Measurements from ENCODE around the gene RFX7. TPM values are rescaled to one million over a fixed set of nuclear protein-coding genes. Genes with fewer than 3 reads are reported as not detected.

Gene RFX7
- total RNA-seq, 1 experiment from 2014 or later, result 18.1 TPM

DNA sequence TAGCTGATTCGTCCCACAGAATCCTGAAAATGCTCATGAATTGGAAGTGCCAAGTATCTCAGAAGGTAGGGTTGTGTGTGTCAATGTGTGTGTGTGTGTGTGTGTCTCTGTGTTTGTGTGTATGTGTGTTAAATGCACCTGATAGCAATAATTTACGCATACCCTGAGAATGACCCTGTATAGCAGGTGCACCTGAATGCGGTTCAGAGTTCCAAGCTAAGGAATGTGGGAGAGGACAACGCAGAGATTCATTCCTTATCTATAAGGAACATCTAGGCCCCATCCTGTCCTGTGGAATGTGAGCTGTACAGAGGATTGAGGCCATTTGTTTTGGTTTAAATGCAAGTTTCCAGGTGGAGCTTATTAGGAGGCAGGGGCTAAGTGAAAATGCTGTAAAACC, 201.2 kb downstream of the RFX7 start:
- Histone ChIP-seq H3K27me3 (ENCODE audit: insufficient read depth, low read length) (no peaks in the 10 kb centered on the region), H4K20me1 (ENCODE audit: insufficient read depth) (no peaks in the 10 kb centered on the region), H3K36me3 (ENCODE audit: control insufficient read depth in 1 of 2, insufficient read depth in 2 of 2, low read length in 2 of 2) (no peaks in the 10 kb centered on the region), H3K9me2 (ENCODE audit: insufficient read depth) (no peaks in the 10 kb centered on the region), H3K4me2 (ENCODE audit: low read length) (no peak overlapping the region), H3K4me1 (ENCODE audit: control insufficient read depth in 1 of 2, insufficient read depth in 2 of 2, low read length in 2 of 2) (peaks cover 18 to 23% of the 10 kb centered on the region in 2 experiments), H2AFZ (ENCODE audit: low read depth, low read length, poor library complexity, severe bottlenecking) (no peak overlapping the region), H3K9ac (ENCODE audit: low read length) (no peak overlapping the region), H3K9me3 (ENCODE audit: control insufficient read depth in 1 of 2, insufficient read depth in 1 of 2, low read depth in 1 of 2, low read length in 2 of 2) (no peaks in the 10 kb centered on the region), H3K27ac (ENCODE audit: low read depth, low read length) (no peak overlapping the region), H3K4me3 (replicated peaks in 1 of 2; ENCODE audit: low read depth in 1 of 2, low read length in 2 of 2) (no peak overlapping the region), H3K79me2 (ENCODE audit: insufficient read depth, low read length) (no peaks in the 10 kb centered on the region)
- ATAC-seq (no peak), DNase-seq (ENCODE audit: low read depth, low spot score) (no peak)
- no peak for TF ChIP-seq YY1 (IDR thresholded peaks at IDR 0.05; ENCODE audit: extremely low read depth, insufficient replicate concordance, low read depth, low read length)
- no peak for TF ChIP-seq SIN3A (IDR thresholded peaks at IDR 0.05; ENCODE audit: low read depth)
- no peak for TF ChIP-seq JUND (IDR thresholded peaks at IDR 0.05)
- TF ChIP-seq POLR2AphosphoS5 (IDR thresholded peaks at IDR 0.05; ENCODE audit: low read depth, low read length), result no peak
- no peak for TF ChIP-seq ZFX (IDR thresholded peaks at IDR 0.05)
- no peak for TF ChIP-seq TCF7L2 (IDR thresholded peaks at IDR 0.05; ENCODE audit: borderline replicate concordance, extremely low read depth, insufficient read depth, insufficient read length)
- no peak for TF ChIP-seq CBX3 (IDR thresholded peaks at IDR 0.05; ENCODE audit: low read depth)
- TF ChIP-seq, protein P1, sequence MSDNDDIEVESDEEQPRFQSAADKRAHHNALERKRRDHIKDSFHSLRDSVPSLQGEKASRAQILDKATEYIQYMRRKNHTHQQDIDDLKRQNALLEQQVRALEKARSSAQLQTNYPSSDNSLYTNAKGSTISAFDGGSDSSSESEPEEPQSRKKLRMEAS (IDR thresholded peaks at IDR 0.05), result no peak
- TF ChIP-seq POLR2A (IDR thresholded peaks at IDR 0.05; ENCODE audit: borderline replicate concordance, extremely low read depth, insufficient read depth, insufficient read length), result no peak
- TF ChIP-seq SP1 (IDR thresholded peaks at IDR 0.05; ENCODE audit: low read depth), result no peak
- no peak for TF ChIP-seq SRF (IDR thresholded peaks at IDR 0.05; ENCODE audit: low read depth)
- TF ChIP-seq ZNF274 (IDR thresholded peaks at IDR 0.05; ENCODE audit: low read depth, low read length), result no peak
- TF ChIP-seq, protein P2, sequence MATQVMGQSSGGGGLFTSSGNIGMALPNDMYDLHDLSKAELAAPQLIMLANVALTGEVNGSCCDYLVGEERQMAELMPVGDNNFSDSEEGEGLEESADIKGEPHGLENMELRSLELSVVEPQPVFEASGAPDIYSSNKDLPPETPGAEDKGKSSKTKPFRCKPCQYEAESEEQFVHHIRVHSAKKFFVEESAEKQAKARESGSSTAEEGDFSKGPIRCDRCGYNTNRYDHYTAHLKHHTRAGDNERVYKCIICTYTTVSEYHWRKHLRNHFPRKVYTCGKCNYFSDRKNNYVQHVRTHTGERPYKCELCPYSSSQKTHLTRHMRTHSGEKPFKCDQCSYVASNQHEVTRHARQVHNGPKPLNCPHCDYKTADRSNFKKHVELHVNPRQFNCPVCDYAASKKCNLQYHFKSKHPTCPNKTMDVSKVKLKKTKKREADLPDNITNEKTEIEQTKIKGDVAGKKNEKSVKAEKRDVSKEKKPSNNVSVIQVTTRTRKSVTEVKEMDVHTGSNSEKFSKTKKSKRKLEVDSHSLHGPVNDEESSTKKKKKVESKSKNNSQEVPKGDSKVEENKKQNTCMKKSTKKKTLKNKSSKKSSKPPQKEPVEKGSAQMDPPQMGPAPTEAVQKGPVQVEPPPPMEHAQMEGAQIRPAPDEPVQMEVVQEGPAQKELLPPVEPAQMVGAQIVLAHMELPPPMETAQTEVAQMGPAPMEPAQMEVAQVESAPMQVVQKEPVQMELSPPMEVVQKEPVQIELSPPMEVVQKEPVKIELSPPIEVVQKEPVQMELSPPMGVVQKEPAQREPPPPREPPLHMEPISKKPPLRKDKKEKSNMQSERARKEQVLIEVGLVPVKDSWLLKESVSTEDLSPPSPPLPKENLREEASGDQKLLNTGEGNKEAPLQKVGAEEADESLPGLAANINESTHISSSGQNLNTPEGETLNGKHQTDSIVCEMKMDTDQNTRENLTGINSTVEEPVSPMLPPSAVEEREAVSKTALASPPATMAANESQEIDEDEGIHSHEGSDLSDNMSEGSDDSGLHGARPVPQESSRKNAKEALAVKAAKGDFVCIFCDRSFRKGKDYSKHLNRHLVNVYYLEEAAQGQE (IDR thresholded peaks at IDR 0.05; ENCODE audit: low read depth), result no peak
- TF ChIP-seq FOSL1 (IDR thresholded peaks at IDR 0.05; ENCODE audit: low read depth), result no peak
- no peak for TF ChIP-seq EZH2phosphoT487 (IDR thresholded peaks at IDR 0.05; ENCODE audit: borderline replicate concordance)
- no peak for TF ChIP-seq RAD21 (IDR thresholded peaks at IDR 0.05; ENCODE audit: low read depth)
- TF ChIP-seq CEBPB (IDR thresholded peaks at IDR 0.05; ENCODE audit: low read depth), result no peak
- TF ChIP-seq, protein P3, sequence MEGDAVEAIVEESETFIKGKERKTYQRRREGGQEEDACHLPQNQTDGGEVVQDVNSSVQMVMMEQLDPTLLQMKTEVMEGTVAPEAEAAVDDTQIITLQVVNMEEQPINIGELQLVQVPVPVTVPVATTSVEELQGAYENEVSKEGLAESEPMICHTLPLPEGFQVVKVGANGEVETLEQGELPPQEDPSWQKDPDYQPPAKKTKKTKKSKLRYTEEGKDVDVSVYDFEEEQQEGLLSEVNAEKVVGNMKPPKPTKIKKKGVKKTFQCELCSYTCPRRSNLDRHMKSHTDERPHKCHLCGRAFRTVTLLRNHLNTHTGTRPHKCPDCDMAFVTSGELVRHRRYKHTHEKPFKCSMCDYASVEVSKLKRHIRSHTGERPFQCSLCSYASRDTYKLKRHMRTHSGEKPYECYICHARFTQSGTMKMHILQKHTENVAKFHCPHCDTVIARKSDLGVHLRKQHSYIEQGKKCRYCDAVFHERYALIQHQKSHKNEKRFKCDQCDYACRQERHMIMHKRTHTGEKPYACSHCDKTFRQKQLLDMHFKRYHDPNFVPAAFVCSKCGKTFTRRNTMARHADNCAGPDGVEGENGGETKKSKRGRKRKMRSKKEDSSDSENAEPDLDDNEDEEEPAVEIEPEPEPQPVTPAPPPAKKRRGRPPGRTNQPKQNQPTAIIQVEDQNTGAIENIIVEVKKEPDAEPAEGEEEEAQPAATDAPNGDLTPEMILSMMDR (IDR thresholded peaks at IDR 0.05 in 2 of 3, conservative IDR thresholded peaks at IDR 0.05 in 1 of 3; ENCODE audit: borderline replicate concordance in 1 of 3, insufficient read depth in 1 of 3, low read depth in 2 of 3, low read length in 2 of 3), result no peak
- TF ChIP-seq EGR1 (IDR thresholded peaks at IDR 0.05; ENCODE audit: low read depth), result no peak
- TF ChIP-seq, protein P4, sequence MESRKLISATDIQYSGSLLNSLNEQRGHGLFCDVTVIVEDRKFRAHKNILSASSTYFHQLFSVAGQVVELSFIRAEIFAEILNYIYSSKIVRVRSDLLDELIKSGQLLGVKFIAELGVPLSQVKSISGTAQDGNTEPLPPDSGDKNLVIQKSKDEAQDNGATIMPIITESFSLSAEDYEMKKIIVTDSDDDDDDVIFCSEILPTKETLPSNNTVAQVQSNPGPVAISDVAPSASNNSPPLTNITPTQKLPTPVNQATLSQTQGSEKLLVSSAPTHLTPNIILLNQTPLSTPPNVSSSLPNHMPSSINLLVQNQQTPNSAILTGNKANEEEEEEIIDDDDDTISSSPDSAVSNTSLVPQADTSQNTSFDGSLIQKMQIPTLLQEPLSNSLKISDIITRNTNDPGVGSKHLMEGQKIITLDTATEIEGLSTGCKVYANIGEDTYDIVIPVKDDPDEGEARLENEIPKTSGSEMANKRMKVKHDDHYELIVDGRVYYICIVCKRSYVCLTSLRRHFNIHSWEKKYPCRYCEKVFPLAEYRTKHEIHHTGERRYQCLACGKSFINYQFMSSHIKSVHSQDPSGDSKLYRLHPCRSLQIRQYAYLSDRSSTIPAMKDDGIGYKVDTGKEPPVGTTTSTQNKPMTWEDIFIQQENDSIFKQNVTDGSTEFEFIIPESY (IDR thresholded peaks at IDR 0.05; ENCODE audit: extremely low read depth, insufficient replicate concordance, low read length), result no peak
- ChIA-PET RAD21 (ENCODE audit: low non-redundant PET in 1 of 2, low total read pairs in 2 of 2, uncharacterized antibody in 2 of 2, unreplicated experiment in 2 of 2) (no interaction called here), POLR2A (no interaction called here), CTCF (no interaction called here)
- BruUV-seq (replicated peaks), result no TSS peak
- intact Hi-C loops (cut with micrococcal nuclease), result no loop called here
